HepG2 (cell line): ENCODE data around the gene TLR6. TPM values are rescaled to one million over a fixed set of nuclear protein-coding genes. Genes with fewer than 3 reads are reported as not detected.

Experiments
- FOXP4 ChIP-seq: sonication (generic); formaldehyde crosslinking; IDR thresholded peaks from 2 replicates; pipeline ENCODE4 v1.4.0; 2020; ENCODE audit warnings: missing genetic modification reagents
- HINFP ChIP-seq: sonication (generic); formaldehyde crosslinking; IDR thresholded peaks from 2 replicates; pipeline ENCODE4 v1.4.0; 2020; ENCODE audit warnings: low read depth, mild to moderate bottlenecking, missing genetic modification reagents
- PAXIP1 ChIP-seq: sonication (generic); formaldehyde crosslinking; conservative IDR thresholded peaks from 2 replicates; pipeline ENCODE4 v1.4.0; 2020; ENCODE audit warnings: mild to moderate bottlenecking, missing genetic modification reagents, moderate library complexity
- RFXANK ChIP-seq: IDR thresholded peaks from 2 replicates; pipeline ENCODE4 v1.6.1; 2016
- SMAD9 ChIP-seq: sonication (generic); formaldehyde crosslinking; IDR thresholded peaks from 2 replicates; pipeline ENCODE4 v1.5.1; 2020; ENCODE audit warnings: mild to moderate bottlenecking, missing genetic modification reagents
- TBX3 ChIP-seq: fragments of 450-650 bp; IDR thresholded peaks from 2 replicates; pipeline ENCODE4 v1.6.1; 2017; ENCODE audit warnings: antibody characterized with exemption, mild to moderate bottlenecking, inconsistent platforms, borderline replicate concordance
- TFDP1 ChIP-seq: IDR thresholded peaks from 2 replicates; pipeline ENCODE4 v1.6.1; 2016; ENCODE audit warnings: missing compliant biosample characterization, missing genetic modification reagents, borderline replicate concordance
- ZBTB7B ChIP-seq: sonication (generic); formaldehyde crosslinking; IDR thresholded peaks from 2 replicates; pipeline ENCODE4 v1.4.0; 2020; ENCODE audit warnings: missing genetic modification reagents
- ZFP90 ChIP-seq: sonication (generic); formaldehyde crosslinking; IDR thresholded peaks from 2 replicates; pipeline ENCODE4 v1.8.0; 2022; ENCODE audit warnings: missing genetic modification reagents, mild to moderate bottlenecking, inconsistent platforms, borderline replicate concordance
- ZNF646 ChIP-seq: sonication (generic); formaldehyde crosslinking; IDR thresholded peaks from 2 replicates; pipeline ENCODE4 v1.9.0; 2021; ENCODE audit warnings: mild to moderate bottlenecking, missing genetic modification reagents
- ZNF772 ChIP-seq: sonication (generic); formaldehyde crosslinking; IDR thresholded peaks from 2 replicates; pipeline ENCODE4 v1.5.0; 2020; ENCODE audit warnings: mild to moderate bottlenecking, missing genetic modification reagents
- ZUFSP ChIP-seq: sonication (generic); formaldehyde crosslinking; IDR thresholded peaks from 2 replicates; pipeline ENCODE4 v1.9.0; 2021; ENCODE audit warnings: missing genetic modification reagents, mild to moderate bottlenecking, borderline replicate concordance
- polyA plus RNA-seq, 8 experiments: library from polyadenylated mRNA; depleted of rRNA in 3 of 8; stranded (reverse) in 7 of 8; unstranded in 1 of 8; fragments of >200 nt; fragmentation: Illumina TruSeq in 4 of 8; extraction: Trizol in 4 of 8; gene quantifications; 2 replicates each; pipeline versions ENCODE4 v1.2.1 to v1.2.3, GENCODE V29; 2011 to 2016; ENCODE audit warnings: low read depth in 4 of 8, missing spikeins in 1 of 8, mixed read lengths in 1 of 8; ENCODE audit not compliant: insufficient read depth in 1 of 8
- total RNA-seq, 5 experiments: library from RNA; depleted of rRNA; stranded (reverse); fragments of >200 nt; fragmentation: Illumina TruSeq; extraction: Trizol; gene quantifications; 2 replicates each; pipeline ENCODE4 v1.2.3, GENCODE V29; 2016; ENCODE audit warnings: low read depth in 1 of 5

TLR6 gene
- total and polyA plus RNA-seq, 2 of the 13 experiments (the other 11 are each of a cell fraction or from before 2014, with no cell fraction given): 0.33 to 0.71 TPM

GRCh38 chr4:38860788-38861424 is 4.3 kb upstream of the TLR6 start (continued):
- TF ChIP-seq FOXP4: no peak
- no peak for TF ChIP-seq RFXANK (CRISPR knock-in tag)
- TF ChIP-seq ZNF772 (CRISPR knock-in tag): no peak
- TF ChIP-seq SMAD9 (CRISPR knock-in tag): no peak
- no peak for TF ChIP-seq HINFP (CRISPR knock-in tag)
- TF ChIP-seq ZBTB7B (CRISPR knock-in tag): no peak
- no peak for TF ChIP-seq ZUFSP
- TF ChIP-seq PAXIP1 (CRISPR knock-in tag): no peak
- TF ChIP-seq ZFP90: no peak
- no peak for TF ChIP-seq ZNF646
- TF ChIP-seq TFDP1: no peak
- no peak for TF ChIP-seq TBX3
